LNCaP clone FGC (cell line): ENCODE data around the gene ASTN2.

Experiments
- DNase-seq: peaks from one replicate; pipeline ENCODE4 v3.0.0-alpha.2; 2011; ENCODE audit warnings: low read depth
- H3K4me3 ChIP-seq: 2 replicates; pipeline ENCODE4 v1.5.1; 2011; ENCODE audit warnings: mild to moderate bottlenecking, low read depth, low read length, control low read depth
- TF ChIP-seq, protein P1 (sequence below): IDR thresholded peaks from 2 replicates; pipeline ENCODE4 v1.5.1; 2012; ENCODE audit warnings: mild to moderate bottlenecking; ENCODE audit not compliant: control insufficient read depth, insufficient read depth; ENCODE audit errors: extremely low read depth

Gene ASTN2

DNA sequence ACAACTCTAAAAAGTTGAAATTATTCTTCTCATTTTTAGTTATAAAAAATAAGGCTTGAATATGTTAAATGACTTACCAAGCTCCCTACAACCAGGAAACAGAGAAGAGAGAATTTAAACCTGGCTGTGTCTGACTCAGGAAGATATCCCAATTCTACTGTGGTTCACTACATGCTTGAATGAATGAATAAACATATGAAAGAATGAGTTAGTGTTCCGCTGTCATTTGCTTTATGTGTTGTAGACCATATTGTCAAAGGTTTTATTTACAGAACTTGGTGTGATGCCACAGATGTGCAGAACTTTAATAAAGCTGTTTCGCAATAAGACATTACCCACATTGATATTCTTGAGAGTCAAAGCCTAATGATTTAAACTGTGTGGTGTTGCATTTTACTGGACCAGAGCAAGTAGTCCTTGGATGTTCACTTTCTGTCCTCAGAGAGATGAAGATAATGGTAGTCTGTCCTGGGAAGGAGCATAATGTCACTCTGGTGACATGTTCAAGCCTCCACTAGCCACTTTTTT, 414.6 kb downstream of the ASTN2 start:
- DNase-seq, result no peak
- TF ChIP-seq, protein P1, sequence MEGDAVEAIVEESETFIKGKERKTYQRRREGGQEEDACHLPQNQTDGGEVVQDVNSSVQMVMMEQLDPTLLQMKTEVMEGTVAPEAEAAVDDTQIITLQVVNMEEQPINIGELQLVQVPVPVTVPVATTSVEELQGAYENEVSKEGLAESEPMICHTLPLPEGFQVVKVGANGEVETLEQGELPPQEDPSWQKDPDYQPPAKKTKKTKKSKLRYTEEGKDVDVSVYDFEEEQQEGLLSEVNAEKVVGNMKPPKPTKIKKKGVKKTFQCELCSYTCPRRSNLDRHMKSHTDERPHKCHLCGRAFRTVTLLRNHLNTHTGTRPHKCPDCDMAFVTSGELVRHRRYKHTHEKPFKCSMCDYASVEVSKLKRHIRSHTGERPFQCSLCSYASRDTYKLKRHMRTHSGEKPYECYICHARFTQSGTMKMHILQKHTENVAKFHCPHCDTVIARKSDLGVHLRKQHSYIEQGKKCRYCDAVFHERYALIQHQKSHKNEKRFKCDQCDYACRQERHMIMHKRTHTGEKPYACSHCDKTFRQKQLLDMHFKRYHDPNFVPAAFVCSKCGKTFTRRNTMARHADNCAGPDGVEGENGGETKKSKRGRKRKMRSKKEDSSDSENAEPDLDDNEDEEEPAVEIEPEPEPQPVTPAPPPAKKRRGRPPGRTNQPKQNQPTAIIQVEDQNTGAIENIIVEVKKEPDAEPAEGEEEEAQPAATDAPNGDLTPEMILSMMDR, result no peak
- H3K4me3 ChIP-seq, result no peak overlapping the region

DNA sequence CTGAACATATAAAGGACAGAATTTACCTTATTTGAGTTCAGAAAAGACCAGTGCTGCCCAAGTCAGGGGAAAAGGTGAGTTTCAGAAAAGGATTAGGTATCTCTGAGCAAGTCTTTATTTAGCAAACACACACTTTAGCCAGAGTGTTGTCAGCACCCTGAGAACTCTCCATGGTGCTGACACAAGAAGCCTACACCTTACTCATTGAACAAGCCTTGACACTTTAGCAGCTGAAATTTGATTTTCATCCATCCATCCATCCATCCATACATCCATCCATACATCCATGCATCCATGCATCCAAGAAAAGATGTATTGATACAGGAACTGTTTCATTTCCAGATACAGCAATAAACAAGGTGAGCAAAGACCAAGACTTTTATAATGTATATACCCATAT, 416.6 kb downstream of the ASTN2 start:
- DNase-seq, result no peak
- H3K4me3 ChIP-seq, result no peak overlapping the region
- TF ChIP-seq, protein P1, result no peak

DNA sequence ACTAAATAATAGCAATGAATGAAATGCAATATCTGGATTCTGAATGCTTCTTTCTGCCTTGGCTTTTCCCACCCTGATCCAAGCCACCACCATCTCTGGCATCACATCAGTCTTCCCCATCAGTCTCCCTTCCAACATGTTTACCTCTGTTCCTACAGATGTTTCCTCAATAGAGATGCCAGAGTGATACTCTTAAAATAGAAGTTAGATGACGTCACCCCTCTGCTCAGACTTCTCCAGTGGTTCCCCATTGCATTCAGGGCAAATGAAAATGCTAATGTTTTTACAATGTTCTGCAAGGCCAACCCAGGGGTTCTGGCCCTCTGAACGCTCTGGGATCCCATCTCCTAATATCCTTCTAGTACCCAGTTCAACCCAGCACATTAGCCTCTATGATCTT, 422.0 kb downstream of the ASTN2 start:
- H3K4me3 ChIP-seq, result no peak overlapping the region
- TF ChIP-seq, protein P1, result no peak
- DNase-seq, result no peak

DNA sequence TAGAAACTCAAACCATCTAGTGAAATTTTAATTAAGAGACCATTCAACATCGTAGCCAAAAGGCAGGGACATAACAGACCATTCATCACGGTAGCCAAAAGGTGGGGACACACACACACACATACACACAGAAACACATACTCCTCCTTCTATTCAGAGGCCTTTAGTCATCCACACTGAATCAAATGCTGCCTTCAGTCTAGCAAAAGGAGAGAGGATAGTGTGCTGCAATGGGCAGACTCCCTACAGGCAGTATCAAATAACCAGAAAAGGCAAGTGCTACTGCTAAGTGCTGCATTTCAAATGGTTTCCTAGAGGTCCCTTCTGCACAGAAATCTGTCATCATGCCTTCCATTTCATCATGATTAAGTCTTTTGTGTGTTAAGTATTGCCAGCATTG, 423.8 kb downstream of the ASTN2 start:
- no peak for DNase-seq
- no peak overlapping the region for H3K4me3 ChIP-seq
- TF ChIP-seq, protein P1, result no peak

DNA sequence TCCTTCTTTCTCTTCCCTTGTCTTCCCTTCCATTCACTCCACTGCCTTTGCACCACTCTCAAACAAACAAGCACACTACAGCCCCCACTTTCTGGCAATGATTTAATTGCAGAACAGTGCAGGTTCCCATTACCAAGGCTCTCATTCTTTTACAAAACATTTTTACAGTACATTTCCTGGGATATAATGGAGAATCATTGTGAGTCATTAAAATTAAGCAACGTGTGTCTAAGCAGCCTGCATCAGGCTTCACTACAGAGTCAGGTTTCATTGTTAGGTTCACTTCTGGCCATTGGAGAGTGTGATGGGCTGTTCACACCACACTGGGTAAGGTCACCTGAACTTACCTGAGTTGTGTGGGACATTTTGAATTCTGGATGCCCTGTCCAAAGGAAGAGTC, 424.3 kb downstream of the ASTN2 start:
- DNase-seq, result no peak
- no peak overlapping the region for H3K4me3 ChIP-seq
- TF ChIP-seq, protein P1, result no peak

DNA sequence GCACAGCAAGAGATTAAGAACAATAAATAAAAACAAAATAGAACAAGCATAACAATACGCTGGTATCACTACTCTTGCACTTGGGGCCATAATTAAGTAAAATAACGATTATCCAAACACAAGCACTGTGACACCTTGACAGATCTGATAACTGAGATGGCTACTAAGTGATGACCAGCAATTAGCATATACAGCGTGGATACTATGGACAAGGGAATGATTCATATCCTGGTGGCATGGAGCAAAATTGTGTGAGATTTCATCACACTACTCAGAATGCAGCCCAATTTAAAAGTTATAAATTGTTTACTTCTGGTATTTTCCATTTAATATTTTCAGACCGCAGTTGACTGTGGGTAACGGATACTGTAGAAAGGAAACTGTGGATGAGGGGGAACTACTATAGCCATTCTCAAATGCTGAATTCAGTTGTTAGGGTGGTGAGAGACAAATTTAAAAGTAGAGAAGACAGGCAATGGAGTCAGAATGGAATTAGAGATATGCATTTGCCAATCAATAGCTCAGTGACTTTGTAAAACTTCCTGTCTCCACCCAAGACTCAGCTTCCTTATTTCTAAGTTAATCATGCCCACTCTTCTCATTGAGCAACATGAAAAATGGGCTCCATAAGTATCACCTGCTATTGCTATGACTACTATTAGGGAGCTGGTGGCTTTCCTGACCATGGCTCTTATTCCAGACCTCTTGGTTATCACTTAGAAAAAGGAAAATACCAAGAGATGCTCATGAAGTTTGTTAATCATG, 427.0 kb downstream of the ASTN2 start:
- H3K4me3 ChIP-seq, result no peak overlapping the region
- DNase-seq, result no peak
- TF ChIP-seq, protein P1, result no peak

DNA sequence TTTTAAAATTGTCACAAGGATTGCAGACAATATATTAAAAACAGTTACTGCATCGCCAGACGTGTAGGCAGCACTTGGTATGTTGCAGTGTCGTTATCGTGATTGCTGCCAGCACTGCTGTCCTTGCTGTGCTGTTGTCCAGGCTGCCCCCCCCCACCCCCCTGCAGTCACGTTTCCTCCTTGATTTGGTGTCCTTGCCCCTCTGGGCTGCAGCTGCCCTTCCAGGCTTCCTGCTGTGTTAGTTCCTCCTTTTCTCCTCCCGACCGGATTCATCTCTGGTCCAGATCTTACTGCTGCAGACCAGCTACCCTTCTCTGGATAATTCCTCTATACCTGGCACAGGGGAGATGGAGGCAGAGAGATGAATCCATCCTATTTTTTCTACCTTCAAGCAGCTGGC, 428.8 kb downstream of the ASTN2 start:
- no peak for DNase-seq
- no peak overlapping the region for H3K4me3 ChIP-seq
- TF ChIP-seq, protein P1, result no peak
